Neuronal stem cell (in vitro differentiated cells): ENCODE results near the gene FIGLA. TPM values are rescaled to one million over a fixed set of nuclear protein-coding genes. Genes with fewer than 3 reads are reported as not detected.

ENCODE experiments used
- DNase-seq: peaks from one replicate; pipeline ENCODE4 v3.0.0-alpha.2; 2013; ENCODE audit warnings: low spot score
- H2AFZ ChIP-seq: one replicate; pipeline ENCODE4 v1.6.1; 2013; ENCODE audit warnings: mild to moderate bottlenecking, low read length, inconsistent platforms
- H2AK5ac ChIP-seq: 2 replicates; pipeline ENCODE4 v1.6.1; 2013; ENCODE audit warnings: low read depth, mild to moderate bottlenecking, inconsistent platforms, low read length, moderate library complexity, mixed read lengths
- H2BK120ac ChIP-seq: 2 replicates; pipeline ENCODE4 v1.6.1; 2013; ENCODE audit warnings: low read depth, mild to moderate bottlenecking, inconsistent platforms, low read length, moderate library complexity, mixed read lengths
- H2BK12ac ChIP-seq: one replicate; pipeline ENCODE4 v1.6.1; 2013; ENCODE audit warnings: low read length, inconsistent platforms
- H2BK15ac ChIP-seq: 2 replicates; pipeline ENCODE4 v1.6.1; 2013; ENCODE audit warnings: mild to moderate bottlenecking, low read length, inconsistent platforms, mixed read lengths
- H2BK5ac ChIP-seq: one replicate; pipeline ENCODE4 v1.6.1; 2013; ENCODE audit warnings: inconsistent platforms, mild to moderate bottlenecking, low read length, moderate library complexity
- H3K14ac ChIP-seq: one replicate; pipeline ENCODE4 v1.6.1; 2013; ENCODE audit warnings: low read length, inconsistent platforms
- H3K18ac ChIP-seq: 2 replicates; pipeline ENCODE4 v1.6.1; 2013; ENCODE audit warnings: low read length, inconsistent platforms
- H3K23ac ChIP-seq: 2 replicates; pipeline ENCODE4 v1.6.1; 2013; ENCODE audit warnings: low read depth, mild to moderate bottlenecking, mixed read lengths, low read length, inconsistent platforms; ENCODE audit not compliant: poor library complexity
- H3K27ac ChIP-seq: replicated peaks from 3 replicates; pipeline ENCODE4 v1.5.1; 2013; ENCODE audit warnings: low read length, inconsistent platforms
- H3K27me3 ChIP-seq, 3 experiments: 2 replicates each; pipeline ENCODE4 v1.6.1; 2013; ENCODE audit warnings: low read length in 3 of 3, mild to moderate bottlenecking in 2 of 3, inconsistent platforms in 1 of 3, low read depth in 1 of 3, mixed read lengths in 1 of 3, moderate library complexity in 1 of 3; ENCODE audit not compliant: control insufficient read depth in 3 of 3, insufficient read depth in 3 of 3
- H3K36me3 ChIP-seq, 2 donors: replicated peaks in 1 of 2; 2 replicates each; pipeline ENCODE4 v1.6.1; 2013; ENCODE audit warnings: low read length in 2 of 2; ENCODE audit not compliant: control insufficient read depth in 2 of 2, insufficient read depth in 2 of 2
- H3K4ac ChIP-seq: 2 replicates; pipeline ENCODE4 v1.6.1; 2013; ENCODE audit warnings: inconsistent platforms, mild to moderate bottlenecking, low read length, moderate library complexity
- H3K4me1 ChIP-seq, 2 donors: 1 replicate in 1 of 2; 2 replicates in 1 of 2; pipeline ENCODE4 v1.6.1; 2013; ENCODE audit warnings: low read length in 2 of 2, low read depth in 1 of 2; ENCODE audit not compliant: control insufficient read depth in 2 of 2, insufficient read depth in 1 of 2
- H3K4me2 ChIP-seq: one replicate; pipeline ENCODE4 v1.6.1; 2013; ENCODE audit warnings: mild to moderate bottlenecking, low read length, inconsistent platforms; ENCODE audit not compliant: insufficient read depth, poor library complexity, severe bottlenecking
- H3K4me3 ChIP-seq, 2 donors: 2 replicates each; pipeline ENCODE4 v1.5.1; 2013; ENCODE audit warnings: low read length in 2 of 2, mild to moderate bottlenecking in 2 of 2, inconsistent platforms in 1 of 2, moderate library complexity in 1 of 2
- H3K79me1 ChIP-seq: one replicate; pipeline ENCODE4 v1.6.1; 2013; ENCODE audit warnings: low read depth, mild to moderate bottlenecking, inconsistent platforms, low read length, moderate library complexity
- H3K9ac ChIP-seq: one replicate; pipeline ENCODE4 v1.6.1; 2013; ENCODE audit warnings: mild to moderate bottlenecking, low read depth, low read length, inconsistent platforms; ENCODE audit not compliant: poor library complexity
- H3K9me3 ChIP-seq, 2 donors: replicated peaks in 1 of 2; 2 replicates each; pipeline versions ENCODE3 to v1.6.1; 2013; ENCODE audit warnings: low read length in 2 of 2, mild to moderate bottlenecking in 2 of 2, inconsistent platforms in 1 of 2, low read depth in 1 of 2, mixed read lengths in 1 of 2, moderate library complexity in 1 of 2; ENCODE audit not compliant: control insufficient read depth in 2 of 2, insufficient read depth in 1 of 2
- H4K8ac ChIP-seq: one replicate; pipeline ENCODE4 v1.6.1; 2013; ENCODE audit warnings: low read depth, mild to moderate bottlenecking, inconsistent platforms, low read length, moderate library complexity
- H4K91ac ChIP-seq: one replicate; pipeline ENCODE4 v1.6.1; 2013; ENCODE audit warnings: low read length, low read depth, mild to moderate bottlenecking, inconsistent platforms; ENCODE audit not compliant: poor library complexity
- WGBS, 2 donors: extraction: QIAGEN DNeasy Blood & Tissue Kit; methylation state at CpG; one replicate each; pipeline ENCODE4 v1.1.7; 2013; ENCODE audit warnings: missing lambda C conversion rate in 2 of 2, mixed read lengths in 1 of 2; ENCODE audit not compliant: insufficient read length in 2 of 2, insufficient replicate concordance in 1 of 2; ENCODE audit errors: extremely low coverage in 2 of 2; 5-methylcytosine and 5-hydroxymethylcytosine counted together
- polyA plus RNA-seq, 2 experiments: library from polyadenylated mRNA; stranded (reverse); fragments of 200-250 nt; gene quantifications; one replicate each; pipeline ENCODE4 v1.2.3, GENCODE V29; 2013

FIGLA gene, protein sequence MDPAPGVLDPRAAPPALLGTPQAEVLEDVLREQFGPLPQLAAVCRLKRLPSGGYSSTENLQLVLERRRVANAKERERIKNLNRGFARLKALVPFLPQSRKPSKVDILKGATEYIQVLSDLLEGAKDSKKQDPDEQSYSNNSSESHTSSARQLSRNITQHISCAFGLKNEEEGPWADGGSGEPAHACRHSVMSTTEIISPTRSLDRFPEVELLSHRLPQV
- polyA plus RNA-seq (2013, experiment 1 of 2), result not detected
- polyA plus RNA-seq (2013, experiment 2 of 2), result not detected

GRCh38 chr2:70790136-70790828 is at the start of gene FIGLA:
Gene FIGLA (minus strand): TSS chr2:70790643. CDS start chr2:70790638, 5 bp downstream.
- no CpG with 5 or more reads among the region's 69 CpGs for WGBS, 2 donors
- H3K27me3 ChIP-seq, result peaks cover 12 to 88% (median 40%) of the 10 kb centered on the region in 3 experiments
- DNase-seq, result peak; percentile 36

GRCh38 chr2:70837980-70838925 is 47.8 kb upstream of the FIGLA start:
- H2BK5ac ChIP-seq, result no peak overlapping the region
- no peak overlapping the region for H3K18ac ChIP-seq
- H3K23ac ChIP-seq, result no peak overlapping the region
- DNase-seq, result no peak
- H3K4me1 ChIP-seq, result peaks cover 0 to 2% of the 10 kb centered on the region in 2 donors
- H3K14ac ChIP-seq, result no peak overlapping the region
- H2AFZ ChIP-seq, result no peak overlapping the region
- no peak overlapping the region for H3K4me2 ChIP-seq
- no peak overlapping the region for H3K27ac ChIP-seq
- no CpG with 5 or more reads among the region's 10 CpGs for WGBS, 2 donors
- no peak overlapping the region for H2BK15ac ChIP-seq
- no peaks in the 10 kb centered on the region for H3K79me1 ChIP-seq
- H3K27me3 ChIP-seq, result peaks cover 0 to 13% (median 0%) of the 10 kb centered on the region in 3 experiments
- H2BK120ac ChIP-seq, result no peak overlapping the region
- no peak overlapping the region for H3K9ac ChIP-seq
- H3K4me3 ChIP-seq, result no peak overlapping the region
- H3K36me3 ChIP-seq, result no peaks in the 10 kb centered on the region
- H2BK12ac ChIP-seq, result no peak overlapping the region
- H4K8ac ChIP-seq, result no peak overlapping the region
- H2AK5ac ChIP-seq, result no peak overlapping the region
- H4K91ac ChIP-seq, result no peak overlapping the region
- H3K4ac ChIP-seq, result no peak overlapping the region
- no peaks in the 10 kb centered on the region for H3K9me3 ChIP-seq

More at GRCh38 chr2:70790136-70790828, at the start of gene FIGLA:
- no peaks in the 10 kb centered on the region for H3K36me3 ChIP-seq
- H3K27ac ChIP-seq, result no peak within 1 kb of the TSS
- H3K4me3 ChIP-seq, result peak within 1 kb of the TSS in 1 of 2 donors; percentile 65
- no peak within 1 kb of the TSS for H4K8ac ChIP-seq
- no peak within 1 kb of the TSS for H4K91ac ChIP-seq
- H3K14ac ChIP-seq, result no peak within 1 kb of the TSS
- H2BK120ac ChIP-seq, result no peak within 1 kb of the TSS
- H2BK12ac ChIP-seq, result no peak within 1 kb of the TSS
- peaks cover 0 to 8% of the 10 kb centered on the region in 2 donors for H3K9me3 ChIP-seq
- H2AFZ ChIP-seq, result peak within 1 kb of the TSS; percentile 78
- H3K4me1 ChIP-seq, result peaks cover 0 to 2% of the 10 kb centered on the region in 2 donors
- peak within 1 kb of the TSS; percentile 50 for H3K9ac ChIP-seq
- peak within 1 kb of the TSS; percentile 88 for H3K4me2 ChIP-seq
- peak within 1 kb of the TSS; percentile 23 for H3K23ac ChIP-seq
- no peaks in the 10 kb centered on the region for H3K79me1 ChIP-seq
- H2BK5ac ChIP-seq, result no peak within 1 kb of the TSS
- peak within 1 kb of the TSS; percentile 48 for H3K18ac ChIP-seq
- no peak within 1 kb of the TSS for H2BK15ac ChIP-seq
- H2AK5ac ChIP-seq, result no peak within 1 kb of the TSS
- H3K4ac ChIP-seq, result no peak within 1 kb of the TSS

GRCh38 chr2:70835643-70836042 is 45.2 kb upstream of the FIGLA start, which contains the start of gene CD207:
Gene CD207 (minus strand): TSS chr2:70835816. CDS start chr2:70835776, 40 bp downstream.
- H2BK5ac ChIP-seq, result no peak within 1 kb of the TSS
- peaks cover 0 to 18% (median 0%) of the 10 kb centered on the region in 3 experiments for H3K27me3 ChIP-seq
- no peaks in the 10 kb centered on the region for H3K36me3 ChIP-seq
- H3K27ac ChIP-seq, result no peak within 1 kb of the TSS
- H3K18ac ChIP-seq, result peak within 1 kb of the TSS; percentile 88
- H3K4me1 ChIP-seq, result no peaks in the 10 kb centered on the region
- H3K23ac ChIP-seq, result no peak within 1 kb of the TSS
- no peak within 1 kb of the TSS for H2AK5ac ChIP-seq
- H3K4ac ChIP-seq, result no peak within 1 kb of the TSS
- no peak within 1 kb of the TSS for H2AFZ ChIP-seq
- no peak within 1 kb of the TSS for H4K91ac ChIP-seq
- H2BK120ac ChIP-seq, result no peak within 1 kb of the TSS
- DNase-seq, result no peak
- no peak within 1 kb of the TSS for H3K14ac ChIP-seq
- no peak within 1 kb of the TSS for H2BK12ac ChIP-seq
- no peak within 1 kb of the TSS for H3K4me2 ChIP-seq
- no peaks in the 10 kb centered on the region for H3K9me3 ChIP-seq
- H3K9ac ChIP-seq, result no peak within 1 kb of the TSS
- H4K8ac ChIP-seq, result no peak within 1 kb of the TSS
- H2BK15ac ChIP-seq, result no peak within 1 kb of the TSS
- H3K79me1 ChIP-seq, result no peaks in the 10 kb centered on the region
- WGBS, 2 donors, result no CpG with 5 or more reads among the region's 4 CpGs
- H3K4me3 ChIP-seq, result no peak within 1 kb of the TSS
